AG08395 (cell line): Measurements from ENCODE around the gene BSG.
"Not testable (repeated sequence)": the region's sequence is repeated elsewhere in the genome, so short reads cannot be mapped to it uniquely, and the experiment has no call there.

ENCODE experiments used
- DNase-seq: peaks from one replicate; pipeline ENCODE4 v3.0.0; 2012; ENCODE audit warnings: mixed read lengths, low spot score

The BSG gene

DNA sequence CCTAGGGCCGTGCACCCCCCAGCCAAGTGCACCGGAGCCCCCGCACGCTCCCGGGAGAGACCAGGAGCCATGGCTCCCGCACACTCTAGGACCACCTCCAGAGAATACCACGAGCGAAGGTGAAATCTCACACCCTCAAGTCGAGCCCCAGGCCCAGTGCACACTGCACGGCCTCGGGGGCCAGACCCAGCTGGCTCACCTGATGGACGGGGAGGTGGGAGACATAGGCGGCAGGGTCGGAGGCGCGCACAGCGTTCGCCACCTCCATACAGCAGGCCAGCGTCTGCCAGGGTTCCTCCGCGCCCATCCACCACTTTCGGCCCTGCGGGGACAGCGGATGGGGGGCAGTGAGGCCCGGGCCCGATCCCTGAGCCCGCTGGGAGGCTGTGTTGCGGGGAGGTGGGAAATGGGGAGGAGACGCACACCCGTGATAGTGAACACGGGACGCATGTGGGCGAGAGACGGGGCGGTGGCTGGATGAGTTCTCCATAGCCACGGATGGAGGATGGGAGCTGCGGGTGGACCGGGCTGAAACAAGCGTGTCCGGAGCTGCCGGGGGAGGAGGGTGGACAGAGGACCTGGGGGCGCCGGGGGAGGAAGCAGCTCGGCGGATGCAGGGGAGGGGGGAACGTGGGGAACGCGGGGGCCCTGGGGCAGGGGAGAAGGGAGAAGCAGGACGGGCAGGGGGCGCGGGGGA is 47.9 kb downstream of the BSG start:
- no peak for DNase-seq

DNA sequence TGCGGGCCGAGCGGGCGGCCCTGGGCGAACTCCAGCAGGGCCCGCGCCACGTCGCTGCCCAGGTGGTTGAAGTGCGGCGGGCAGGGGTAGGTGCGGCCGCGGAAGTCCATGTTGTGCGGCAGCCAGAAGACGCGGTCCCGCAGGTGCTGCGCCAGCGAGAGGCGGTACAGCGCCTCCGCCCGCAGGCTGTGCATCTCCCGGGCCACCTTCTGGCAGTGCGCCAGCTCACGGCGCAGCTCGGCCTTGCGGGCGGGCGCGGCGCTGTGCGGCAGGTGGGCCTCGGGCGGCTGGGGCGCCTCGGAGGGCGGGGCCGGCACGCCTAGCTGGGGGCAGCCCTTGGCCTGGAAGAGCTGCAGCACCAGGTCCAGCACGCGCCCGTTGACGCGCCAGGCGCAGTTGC is 48.8 kb downstream of the BSG start:
- not testable (repeated sequence) for DNase-seq

- no peak for DNase-seq
Observed at GRCh38 chr19:621819-622218, 49.4 kb downstream of the BSG start.

DNA sequence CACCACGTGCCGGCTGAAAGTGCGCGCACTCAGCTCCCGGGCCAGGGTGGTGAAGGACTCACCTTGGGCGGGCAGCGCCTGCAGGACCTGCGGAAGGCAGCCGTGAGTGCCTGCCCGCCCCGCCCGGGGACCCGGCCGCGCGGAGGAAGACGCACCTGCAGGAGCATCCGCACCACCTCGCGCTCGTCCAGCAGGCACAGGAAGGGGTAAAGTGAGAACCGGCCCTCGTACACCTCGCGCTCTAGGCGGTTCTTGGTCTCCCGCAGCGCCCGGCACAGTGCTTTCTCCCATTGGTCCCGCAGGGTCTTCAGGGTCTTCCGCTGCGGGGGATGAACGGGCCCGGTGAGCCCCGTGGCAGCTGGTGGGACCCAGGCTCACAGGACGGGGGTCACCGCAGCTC is 50.3 kb downstream of the BSG start:
- DNase-seq: no peak

GRCh38 chr19:623175-623916 is 51.0 kb downstream of the BSG start:
- no peak for DNase-seq

DNA sequence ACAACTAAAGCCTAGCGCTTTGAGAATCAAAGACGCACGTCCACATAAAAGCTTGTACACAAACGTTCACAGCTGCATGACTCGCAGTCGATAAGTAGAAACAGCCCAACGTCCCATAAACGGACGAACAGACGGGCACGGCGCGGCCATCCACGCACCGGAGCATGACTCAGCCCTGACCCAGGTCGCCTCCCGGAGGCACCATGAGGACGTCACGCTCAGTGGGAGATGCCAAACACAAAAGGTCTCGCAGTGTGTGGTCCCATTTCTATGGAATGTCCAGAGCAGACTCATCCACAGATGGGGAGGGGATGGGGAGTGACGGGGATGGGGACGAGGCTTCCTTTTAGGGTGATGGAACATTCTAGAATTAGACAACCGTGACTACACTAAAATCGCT is 51.6 kb downstream of the BSG start:
- no peak for DNase-seq

GRCh38 chr19:624433-625109 is 52.2 kb downstream of the BSG start:
- DNase-seq: no peak

DNA sequence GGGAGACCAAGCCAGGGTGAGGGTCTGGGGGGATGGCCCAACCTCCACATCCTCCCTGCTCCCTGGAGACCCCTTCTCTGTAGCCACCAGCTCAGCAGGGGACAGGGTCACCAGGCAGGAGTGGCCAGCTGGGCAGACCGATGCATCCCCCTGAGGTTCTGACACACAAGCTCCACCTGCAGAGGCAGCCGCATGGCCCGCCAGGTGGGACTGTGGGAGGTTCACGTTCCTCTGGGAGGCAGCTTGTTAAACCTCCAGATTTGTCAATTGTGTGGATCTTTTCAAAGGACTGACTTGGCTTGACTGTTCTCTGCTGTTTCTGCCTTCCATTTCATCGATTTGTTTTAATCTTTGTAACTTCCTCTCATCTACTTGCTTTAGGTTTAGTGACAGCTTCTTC is 52.9 kb downstream of the BSG start:
- no peak for DNase-seq

DNA sequence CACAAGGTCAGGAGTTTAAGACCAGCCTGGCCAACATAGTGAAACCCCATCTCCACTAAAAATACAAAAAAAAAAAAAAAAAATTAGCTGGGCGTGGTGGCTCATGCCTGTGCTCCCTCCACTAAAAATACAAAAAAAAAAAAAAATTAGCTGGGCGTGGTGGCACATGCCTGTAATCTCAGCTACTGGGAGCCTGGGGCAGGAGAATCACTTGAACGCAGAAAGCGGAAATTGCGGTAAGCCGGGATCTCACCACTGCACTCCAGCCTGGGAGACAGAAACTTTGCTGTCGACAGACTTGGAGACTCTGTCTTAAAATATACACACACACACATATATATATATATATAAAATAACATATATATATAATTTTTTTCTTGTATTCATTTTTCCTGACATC is 54.2 kb downstream of the BSG start:
- not testable (repeated sequence) for DNase-seq

- DNase-seq: no peak
Observed at GRCh38 chr19:628168-628567, 55.8 kb downstream of the BSG start.

DNA sequence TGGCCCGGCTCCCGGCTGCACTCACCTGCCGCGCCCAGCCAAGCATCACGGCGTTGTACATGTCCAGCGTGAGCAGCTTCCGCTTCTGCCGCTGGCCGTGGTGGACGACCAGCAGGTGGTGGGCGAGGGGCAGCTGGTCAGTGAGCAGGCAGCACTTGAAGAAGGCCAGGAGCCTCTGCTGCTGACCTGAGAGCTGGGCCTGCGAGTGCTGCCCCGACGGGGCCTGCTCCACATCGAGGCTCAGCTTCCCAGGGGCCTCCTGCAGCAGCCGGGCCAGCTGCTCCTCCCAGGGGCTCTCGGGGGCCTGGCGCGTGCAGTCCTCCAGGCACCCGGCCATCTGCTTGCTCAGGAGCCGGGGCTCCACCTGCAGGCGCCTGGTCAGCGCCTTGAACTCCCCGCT is 57.1 kb downstream of the BSG start:
- not testable (repeated sequence) for DNase-seq

DNA sequence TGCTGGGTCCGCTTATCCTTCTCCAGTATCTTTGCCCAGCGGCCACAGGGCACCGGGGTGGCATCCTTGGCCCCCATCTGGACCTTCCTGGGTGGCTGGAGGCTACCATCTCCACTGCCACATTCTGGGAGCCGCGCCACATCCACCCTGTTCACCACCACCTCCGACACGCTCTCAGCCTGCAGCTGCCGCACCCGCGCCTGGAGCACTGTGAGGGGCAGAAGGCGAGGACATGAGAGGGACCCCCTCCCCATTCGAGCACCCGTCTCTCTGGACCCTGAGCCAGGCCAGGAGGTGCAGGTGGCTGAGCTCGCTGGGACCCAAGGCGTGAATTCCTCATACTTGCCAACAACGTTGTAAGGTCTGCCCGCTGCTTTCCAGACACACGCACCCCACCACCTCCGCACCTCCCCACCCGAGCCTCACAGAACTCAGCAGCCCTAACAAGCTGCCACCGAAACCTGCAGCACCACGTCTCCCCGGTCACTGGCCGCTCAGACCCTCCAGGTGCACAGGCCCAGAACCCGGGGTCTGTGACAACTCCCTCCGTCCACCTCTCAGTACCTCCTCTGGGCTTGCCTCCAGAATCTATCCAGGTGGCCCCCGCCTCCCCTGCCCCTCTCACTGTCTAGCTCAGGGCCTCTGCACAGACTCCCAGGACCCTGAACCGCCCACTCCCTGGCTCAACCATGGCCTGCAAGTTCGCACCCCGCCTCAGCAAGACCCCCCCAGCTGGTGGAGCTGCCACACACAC is 57.7 kb downstream of the BSG start:
- DNase-seq: no peak

DNA sequence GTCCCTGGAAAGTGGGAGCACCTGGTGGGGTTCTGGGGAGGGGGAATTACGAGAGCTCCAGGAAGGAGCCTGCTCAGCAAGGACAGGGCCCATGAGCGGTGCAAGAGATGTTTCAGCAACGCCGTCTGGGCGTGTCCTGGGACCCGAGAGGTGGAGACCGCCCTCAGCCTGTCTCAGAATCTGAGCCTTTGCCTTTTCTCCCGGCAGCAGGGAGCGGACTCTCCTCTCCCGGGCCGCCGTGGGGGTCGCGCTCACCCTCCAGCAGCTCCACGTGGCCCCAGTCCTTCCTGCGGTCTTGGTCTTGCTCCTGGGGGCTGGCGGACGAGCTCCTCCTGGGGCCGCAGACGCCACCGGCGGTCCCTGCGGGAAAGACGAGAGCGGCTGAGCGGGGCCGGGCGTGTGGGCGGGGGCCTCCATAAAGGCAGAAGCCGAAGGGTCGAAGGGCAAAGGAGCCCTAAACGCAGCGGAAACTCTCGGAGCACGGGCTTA is 60.2 kb downstream of the BSG start:
- peak; percentile 59 for DNase-seq
